CD4-positive, alpha-beta T cell (primary cell): ENCODE results near the gene TRMU. TPM values are rescaled to one million over a fixed set of nuclear protein-coding genes. Genes with fewer than 3 reads are reported as not detected.

Source experiments
- ATAC-seq: fragments of 200-7000 bp; cut with Tn5 transposase; one replicate; pipeline ENCODE4 v1.10.0; 2022; ENCODE audit warnings: mild to moderate bottlenecking; ENCODE audit not compliant: poor library complexity
- CTCF ChIA-PET: fragments of 350-600 bp; sonication (Branson Sonifier 250); formaldehyde crosslinking; loops from one replicate; lab custom pipeline; 2021; ENCODE audit warnings: antibody characterized with exemption, inconsistent platforms; lab: Charles Lee
- POLR2A ChIA-PET: fragments of 350-600 bp; sonication (Branson Sonifier 250); formaldehyde crosslinking; loops from one replicate; lab custom pipeline; 2021; ENCODE audit warnings: antibody characterized with exemption, inconsistent platforms; lab: Charles Lee
- DNase-seq, 14 experiments: peaks; one replicate each; pipeline ENCODE4 v3.0.0-alpha.2; 2013 to 2020; ENCODE audit warnings: mixed read lengths in 2 of 14
- H3K27ac ChIP-seq, 2 donors: one replicate each; pipeline versions ENCODE4 v1.5.1 to v1.7.0; 2013; ENCODE audit warnings: low read length in 2 of 2, low read depth in 1 of 2, mild to moderate bottlenecking in 1 of 2
- H3K27me3 ChIP-seq, 2 experiments: 1 replicate in 1 of 2; 2 replicates in 1 of 2; pipeline versions ENCODE4 v1.6.1 to v1.7.0; 2013; ENCODE audit warnings: low read length in 2 of 2, control low read depth in 1 of 2, mild to moderate bottlenecking in 1 of 2, moderate library complexity in 1 of 2; ENCODE audit not compliant: insufficient read depth in 2 of 2, control insufficient read depth in 1 of 2
- H3K36me3 ChIP-seq: one replicate; pipeline ENCODE4 v1.6.1; 2013; ENCODE audit warnings: low read length, control low read depth; ENCODE audit not compliant: insufficient read depth
- H3K4me1 ChIP-seq: one replicate; pipeline ENCODE4 v1.6.1; 2013; ENCODE audit warnings: low read length, control low read depth; ENCODE audit not compliant: insufficient read depth
- H3K4me3 ChIP-seq: one replicate; pipeline ENCODE4 v1.5.1; 2013; ENCODE audit warnings: mild to moderate bottlenecking, low read length, moderate library complexity
- H3K9me3 ChIP-seq, 2 experiments: 1 replicate in 1 of 2; 2 replicates in 1 of 2; pipeline versions ENCODE4 v1.6.1 to v1.7.0; 2013; ENCODE audit warnings: low read length in 2 of 2, mild to moderate bottlenecking in 2 of 2, control low read depth in 1 of 2, moderate library complexity in 1 of 2; ENCODE audit not compliant: control insufficient read depth in 1 of 2, insufficient read depth in 1 of 2
- H3K27ac Mint-ChIP-seq: one replicate; pipeline ENCODE4 v1.8.0; 2020; ENCODE audit warnings: mixed read lengths
- H3K27me3 Mint-ChIP-seq: one replicate; pipeline ENCODE4 v1.8.0; 2021; ENCODE audit warnings: mixed read lengths
- H3K36me3 Mint-ChIP-seq: one replicate; pipeline ENCODE4 v1.8.0; 2021; ENCODE audit warnings: low read depth, mixed read lengths
- H3K4me1 Mint-ChIP-seq: one replicate; pipeline ENCODE4 v1.8.0; 2021; ENCODE audit warnings: low read depth, mixed read lengths
- H3K4me3 Mint-ChIP-seq: one replicate; pipeline ENCODE4 v1.8.0; 2020; ENCODE audit warnings: mild to moderate bottlenecking, mixed read lengths
- H3K9me3 Mint-ChIP-seq: one replicate; pipeline ENCODE4 v1.8.0; 2020; ENCODE audit warnings: mixed read lengths
- CTCF ChIP-seq: fragments of 200-600 bp; IDR thresholded peaks from one replicate; pipeline ENCODE4 v1.8.0; 2022; ENCODE audit warnings: antibody characterized with exemption, mild to moderate bottlenecking
- intact Hi-C, 2 experiments: fragments of 100-400 bp; cut with DNase I in 1 of 2; cut with micrococcal nuclease in 1 of 2; formaldehyde crosslinking; loops; one replicate each; pipeline versions ENCODE4 v1.15.1 to v1.9.0; 2023 to 2025; cut with DNase I, micrococcal nuclease
- total RNA-seq, 174 experiments: library from RNA in 2 of 174; stranded (reverse) in 2 of 174; gene quantifications; one replicate each; pipeline ENCODE4 v1.2.3 and lab custom pipeline; 2021 to 2026

Gene TRMU
- total RNA-seq, 2 experiments from 2014 or later = 65.2 to 65.4 TPM

GRCh38 chr22:46380069-46380468 lies 44.6 kb downstream of the TRMU start:
- Histone ChIP-seq H3K4me1 (no peaks in the 10 kb centered on the region), H3K9me3 (peaks cover 12 to 25% of the 10 kb centered on the region in 2 experiments), H3K4me3 (no peak overlapping the region), H3K27me3 (no peaks in the 10 kb centered on the region), H3K27ac (no peak overlapping the region), H3K36me3 (no peaks in the 10 kb centered on the region)
- Mint-ChIP-seq H3K27me3 (no peaks in the 10 kb centered on the region), H3K4me3 (no peak overlapping the region), H3K36me3 (no peaks in the 10 kb centered on the region), H3K4me1 (peaks cover 2% of the 10 kb centered on the region), H3K27ac (no peak overlapping the region), H3K9me3 (peaks cover 2% of the 10 kb centered on the region)
- ChIA-PET POLR2A (no interaction called here), CTCF (no interaction called here)
- no peak for TF ChIP-seq CTCF
- intact Hi-C loops = no loop called here
- DNase-seq = no peak
- no peak for ATAC-seq

GRCh38 chr22:46380581-46380980 lies 45.1 kb downstream of the TRMU start:
- H3K27me3 ChIP-seq = no peaks in the 10 kb centered on the region
- no peak for DNase-seq

GRCh38 chr22:46381142-46381541 lies 45.6 kb downstream of the TRMU start:
- Mint-ChIP-seq H3K27me3 (no peaks in the 10 kb centered on the region), H3K4me3 (no peak overlapping the region), H3K9me3 (no peaks in the 10 kb centered on the region), H3K4me1 (no peaks in the 10 kb centered on the region), H3K36me3 (no peaks in the 10 kb centered on the region), H3K27ac (no peak overlapping the region)
- CTCF ChIA-PET = no interaction called here
- no peak overlapping the region for H3K27ac ChIP-seq
- TF ChIP-seq CTCF = no peak
- DNase-seq (no peak), ATAC-seq (no peak)
- H3K4me1 ChIP-seq = no peaks in the 10 kb centered on the region
- no peaks in the 10 kb centered on the region for H3K36me3 ChIP-seq
- H3K9me3 ChIP-seq = peaks cover 3 to 17% of the 10 kb centered on the region in 2 experiments
- no peak overlapping the region for H3K4me3 ChIP-seq
- intact Hi-C loops = no loop called here
- no peaks in the 10 kb centered on the region for H3K27me3 ChIP-seq
- POLR2A ChIA-PET = no interaction called here

More at GRCh38 chr22:46380581-46380980, 45.1 kb downstream of the TRMU start:
- H3K27ac Mint-ChIP-seq = no peak overlapping the region
- ATAC-seq = no peak
- intact Hi-C loops = no loop called here
- CTCF ChIA-PET = no interaction called here
- Histone ChIP-seq H3K36me3 (no peaks in the 10 kb centered on the region), H3K9me3 (peaks cover 8 to 20% of the 10 kb centered on the region in 2 experiments), H3K4me3 (no peak overlapping the region), H3K4me1 (no peaks in the 10 kb centered on the region), H3K27ac (no peak overlapping the region)
- no peak overlapping the region for H3K4me3 Mint-ChIP-seq
- no peaks in the 10 kb centered on the region for H3K36me3 Mint-ChIP-seq
- POLR2A ChIA-PET = no interaction called here
- TF ChIP-seq CTCF = no peak
- no peaks in the 10 kb centered on the region for H3K27me3 Mint-ChIP-seq
- peaks cover 2% of the 10 kb centered on the region for H3K9me3 Mint-ChIP-seq
- H3K4me1 Mint-ChIP-seq = no peaks in the 10 kb centered on the region
